ENCODE results near the gene CKLF.

CKLF gene

DNA sequence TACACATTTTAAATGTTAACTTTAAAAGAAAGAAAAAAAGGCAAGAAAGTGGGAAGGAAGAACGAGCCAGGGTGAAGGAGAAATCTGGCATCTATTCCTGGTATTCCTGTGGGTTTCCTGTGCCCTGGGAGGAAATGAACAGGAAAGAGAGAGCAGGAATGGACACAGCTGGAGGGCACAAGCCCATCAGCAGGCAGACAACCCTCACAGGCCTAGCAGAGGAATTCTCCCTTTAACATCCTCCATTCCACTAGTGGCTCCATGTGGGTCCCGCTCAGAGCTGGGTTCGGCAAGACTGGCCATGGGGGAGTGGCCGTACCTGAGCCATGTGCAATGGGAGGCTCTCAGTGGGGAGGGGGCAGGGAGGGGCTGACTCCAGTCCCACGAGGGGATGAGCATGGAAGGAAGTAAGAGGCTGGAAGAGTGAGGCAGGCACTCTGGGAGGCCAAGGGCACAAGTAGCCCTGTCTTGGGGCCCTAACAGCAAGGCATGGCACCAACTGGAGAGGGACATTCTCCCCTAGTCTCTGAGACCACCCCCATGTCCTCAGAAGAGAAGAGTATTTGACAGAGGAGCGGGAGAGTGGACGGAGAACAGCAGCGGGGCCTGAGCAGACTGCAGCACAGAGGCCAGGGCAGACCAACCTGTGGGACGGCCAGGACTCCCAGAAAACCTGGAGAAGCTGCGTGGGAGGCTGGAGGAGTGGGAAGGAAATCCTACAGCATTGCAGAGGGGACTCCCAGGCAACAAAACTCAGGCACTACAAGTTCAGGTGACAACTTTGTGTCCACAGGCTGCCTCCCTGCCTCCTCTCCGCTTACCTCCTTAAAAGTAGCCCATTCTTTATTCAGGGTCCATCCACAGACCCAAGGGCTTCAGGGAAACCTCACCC, 32.6 kb upstream of the CKLF start:
- DNase-seq, result no peak

DNA sequence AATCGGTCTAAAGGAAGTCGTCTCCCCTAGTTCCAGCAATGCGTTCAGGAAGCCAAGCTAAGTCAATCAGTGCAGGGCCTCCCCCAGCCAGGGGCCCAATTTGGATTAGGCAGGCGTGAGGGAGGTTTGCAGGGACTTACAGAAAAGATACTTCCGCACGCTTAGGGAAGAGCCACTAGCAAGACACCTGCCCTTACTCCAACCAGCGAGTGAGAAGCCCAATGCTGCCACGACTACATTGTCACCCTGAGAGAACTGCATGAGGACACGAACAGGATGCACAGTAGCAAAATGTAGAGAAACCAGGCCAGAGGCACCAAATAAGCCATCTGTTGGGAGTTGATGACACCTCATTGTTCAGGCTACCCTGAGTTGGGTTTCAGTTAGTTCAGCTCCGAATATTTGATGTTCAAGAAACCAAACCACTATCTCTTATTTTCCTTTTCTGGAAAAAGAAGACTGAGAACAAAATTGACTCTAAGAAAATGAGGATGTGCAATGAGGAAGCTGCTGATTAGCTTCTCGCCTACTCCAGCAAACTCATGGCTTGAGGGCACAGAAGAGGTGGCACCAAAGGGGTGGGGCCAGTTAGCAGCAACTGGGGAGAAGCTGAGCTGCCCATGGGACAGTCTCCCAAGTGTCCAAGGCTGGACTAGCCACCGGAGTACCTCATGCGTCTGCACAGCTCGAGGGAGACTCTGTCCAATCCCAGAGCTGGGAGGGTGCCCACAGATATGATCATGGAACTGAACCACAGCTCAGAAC, 31.8 kb upstream of the CKLF start:
- no peak for DNase-seq

DNA sequence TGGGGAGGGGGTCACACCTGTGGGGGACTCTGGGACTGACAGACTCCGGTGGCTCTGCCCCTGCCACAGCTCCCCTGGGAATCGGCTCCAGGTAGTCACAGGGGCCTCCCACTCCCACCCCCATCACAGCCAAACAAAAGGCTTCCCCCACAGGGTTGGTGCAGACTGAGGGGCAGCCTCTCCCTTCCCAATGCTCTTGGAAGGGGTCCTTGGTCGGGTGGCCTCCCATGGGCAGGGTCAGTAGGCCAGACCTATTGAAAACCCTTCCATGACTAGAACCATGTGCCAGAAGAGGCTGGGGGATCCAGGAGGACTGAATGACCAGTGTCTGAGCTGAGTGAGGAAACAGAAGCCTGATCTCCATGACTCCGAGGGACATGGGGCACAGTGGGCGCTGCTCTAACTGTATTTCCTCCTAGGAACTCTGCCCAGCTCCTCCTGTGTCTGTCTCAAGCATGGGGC, 31.1 kb upstream of the CKLF start:
- DNase-seq, result no peak

DNA sequence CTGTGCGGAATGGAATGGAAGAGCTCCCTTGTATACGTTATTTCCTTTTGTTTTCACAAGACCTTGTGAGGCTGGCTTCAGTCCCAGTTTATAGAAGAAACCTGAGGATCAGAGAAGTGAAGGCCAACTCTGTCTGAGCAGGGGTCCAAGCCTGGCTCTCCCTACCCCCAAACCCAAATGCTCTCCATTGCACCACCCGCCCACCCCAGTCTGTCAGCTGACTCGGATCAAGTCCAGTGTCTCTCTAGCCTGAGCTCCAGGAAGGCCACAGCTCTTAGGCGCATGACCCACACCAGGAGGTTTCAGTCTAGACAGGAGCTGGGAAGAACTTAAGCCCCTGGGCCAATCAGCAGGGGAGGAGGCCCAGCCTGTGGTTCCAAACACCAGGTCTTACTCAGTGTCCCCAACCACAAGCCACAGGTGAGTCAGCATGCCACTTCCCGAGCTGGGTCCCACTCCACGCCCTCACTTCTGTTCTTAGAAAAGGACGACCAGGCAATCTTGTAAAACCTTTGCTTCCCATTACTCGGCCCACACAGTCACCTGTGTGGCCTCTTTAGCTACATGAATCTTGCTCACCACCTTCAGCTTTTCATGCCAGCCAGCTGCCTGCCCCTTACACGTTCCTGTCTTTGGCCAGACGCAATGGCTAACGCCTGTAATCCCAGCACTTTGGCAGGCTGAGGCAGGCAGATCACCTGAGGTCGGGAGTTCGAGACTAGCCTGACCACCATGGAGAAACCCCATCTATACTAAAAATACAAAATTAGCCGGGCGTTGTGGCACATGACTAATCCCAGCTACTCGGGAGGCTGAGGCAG, 30.2 kb upstream of the CKLF start:
- no peak for DNase-seq

DNA sequence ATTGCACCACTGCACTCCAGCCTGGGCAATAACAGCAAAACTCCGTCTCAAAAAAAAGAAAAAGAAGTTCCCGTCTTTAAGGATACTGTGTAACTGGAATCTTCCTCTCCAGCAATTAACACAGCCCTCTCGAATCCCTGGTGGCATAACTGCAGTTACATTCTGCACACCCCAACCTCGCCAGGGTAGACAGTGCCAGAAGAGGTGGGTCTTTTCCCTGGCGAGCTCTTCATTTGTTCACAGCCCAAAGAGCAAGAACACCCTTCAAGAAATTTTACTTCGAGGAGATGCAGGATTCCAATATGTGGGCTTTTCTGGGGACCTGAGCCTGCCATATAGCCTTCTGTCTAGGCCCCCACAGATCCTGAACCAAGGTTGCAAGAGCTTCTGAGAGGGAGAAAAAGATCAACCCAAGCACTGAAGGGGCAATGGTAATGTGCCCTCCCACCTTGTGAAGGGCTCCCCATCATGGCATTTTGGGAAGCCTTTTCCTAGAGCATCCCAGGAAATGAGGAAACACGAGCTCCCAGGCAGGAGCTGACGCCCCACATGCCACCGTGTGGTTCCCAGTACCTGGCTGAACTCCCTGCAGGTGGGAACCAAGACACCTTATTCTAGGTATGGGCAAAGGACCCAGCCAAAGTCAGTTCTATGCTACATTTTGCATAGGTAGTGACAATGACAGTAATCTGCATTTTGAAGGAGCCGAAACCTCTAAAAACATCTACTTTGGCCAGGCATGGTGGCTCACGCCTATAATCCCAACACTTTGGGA, 29.4 kb upstream of the CKLF start:
- no peak for DNase-seq

DNA sequence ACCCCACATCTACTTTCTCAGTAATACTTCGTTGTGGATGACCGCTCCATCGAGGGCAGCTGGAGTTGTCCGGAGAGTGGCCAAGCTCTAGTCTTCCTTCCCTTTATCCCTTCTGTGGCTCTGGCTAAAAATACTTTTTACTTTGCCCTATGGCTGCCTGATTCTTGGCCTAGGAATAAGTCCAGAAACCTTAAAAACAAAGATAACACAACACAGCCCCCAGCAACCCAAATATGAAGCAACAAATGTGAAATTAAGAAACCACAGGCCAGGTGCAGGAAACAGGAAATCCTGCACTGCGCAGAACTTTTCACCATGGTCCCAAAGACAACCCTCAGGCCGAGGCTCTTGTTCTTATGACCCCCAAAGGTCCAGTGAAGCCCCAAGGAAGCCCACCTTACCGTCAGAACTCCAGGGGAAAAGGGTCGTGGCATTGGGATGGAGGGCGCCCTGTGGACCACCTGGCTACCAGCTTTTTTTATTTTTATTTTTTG, 28.5 kb upstream of the CKLF start:
- DNase-seq, result no peak

DNA sequence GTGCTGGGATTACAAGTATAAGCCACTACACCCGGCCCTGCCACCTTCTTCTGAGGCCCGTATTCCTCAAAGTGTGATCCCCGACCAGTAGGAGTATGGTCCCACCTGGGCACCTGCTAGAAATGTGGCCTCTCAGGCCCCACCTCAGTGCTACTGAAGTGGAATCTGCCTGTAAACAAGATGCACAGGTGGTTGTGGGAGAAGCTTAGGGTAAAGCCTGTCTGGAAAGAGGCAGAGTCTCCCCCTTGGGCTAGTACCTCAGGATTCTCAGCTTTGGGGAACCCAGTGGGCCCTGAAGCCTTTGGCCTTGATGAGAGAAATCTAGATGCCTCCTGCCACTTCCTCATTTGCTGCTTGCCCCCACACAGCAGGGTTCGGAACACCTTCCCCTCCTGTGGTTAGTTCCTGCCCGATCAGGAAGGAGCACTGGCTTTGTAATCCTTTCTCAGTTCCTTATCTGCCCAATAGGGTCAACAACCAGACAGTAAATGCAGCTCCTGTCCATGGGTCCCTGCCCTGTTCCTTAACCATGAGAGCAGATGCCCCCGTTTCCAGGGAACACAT, 27.7 kb upstream of the CKLF start:
- no peak for DNase-seq

DNA sequence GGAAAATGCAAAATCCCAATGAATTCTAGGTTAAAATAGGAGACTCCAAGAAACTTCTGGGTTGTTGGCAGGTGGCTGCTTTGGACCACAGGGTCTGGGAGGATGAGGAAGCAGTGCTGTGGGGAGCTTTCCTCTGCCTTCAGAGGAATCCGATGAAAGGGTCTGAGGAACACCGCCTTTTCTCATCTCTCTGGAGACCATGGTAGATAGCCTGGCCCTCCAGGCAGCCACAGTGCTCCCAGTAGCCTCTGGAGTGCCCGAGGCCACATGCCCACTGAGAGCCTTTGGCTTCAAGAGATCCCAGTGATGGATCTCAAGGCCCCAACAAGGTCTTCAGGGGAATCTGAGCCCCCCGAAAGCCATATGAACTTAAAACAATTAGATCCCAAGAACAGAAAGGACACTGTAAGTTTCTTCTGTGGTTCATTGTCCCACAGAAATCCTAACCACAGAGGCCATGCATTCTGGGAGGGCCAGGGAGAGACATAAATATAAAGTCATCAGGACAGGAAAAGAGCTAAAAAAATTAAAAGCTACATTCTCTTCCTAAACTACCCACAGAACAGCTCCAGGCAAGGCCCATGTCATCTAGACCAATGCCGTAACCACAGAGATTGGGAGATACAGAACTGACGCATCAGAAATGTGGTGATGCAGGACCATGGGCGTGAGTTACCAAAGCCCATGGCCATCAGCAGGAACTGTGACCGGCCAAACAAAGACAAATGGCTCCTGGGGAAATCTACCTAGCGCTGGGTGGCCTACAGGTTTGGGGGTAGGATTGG, 26.8 kb upstream of the CKLF start:
- no peak for DNase-seq

DNA sequence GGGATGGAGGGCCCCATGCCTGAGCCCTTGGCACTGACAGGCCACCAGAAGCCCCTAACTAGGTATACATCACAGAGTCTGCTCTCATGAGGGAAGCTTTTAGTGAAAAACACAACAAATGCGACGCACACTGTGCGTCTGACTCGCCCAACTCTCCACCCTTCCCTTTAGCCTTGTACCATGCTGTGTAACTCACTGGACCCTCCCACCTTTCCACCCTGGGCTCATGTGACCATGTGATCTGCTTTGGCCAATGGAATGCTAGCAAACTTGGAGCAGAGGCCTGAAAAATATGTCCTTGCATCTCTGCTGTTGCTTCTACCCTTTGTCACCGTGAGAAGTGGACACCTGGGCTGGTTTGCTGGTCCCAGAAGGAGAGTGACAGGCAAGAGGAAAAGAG, 24.1 kb upstream of the CKLF start:
- no peak for DNase-seq

DNA sequence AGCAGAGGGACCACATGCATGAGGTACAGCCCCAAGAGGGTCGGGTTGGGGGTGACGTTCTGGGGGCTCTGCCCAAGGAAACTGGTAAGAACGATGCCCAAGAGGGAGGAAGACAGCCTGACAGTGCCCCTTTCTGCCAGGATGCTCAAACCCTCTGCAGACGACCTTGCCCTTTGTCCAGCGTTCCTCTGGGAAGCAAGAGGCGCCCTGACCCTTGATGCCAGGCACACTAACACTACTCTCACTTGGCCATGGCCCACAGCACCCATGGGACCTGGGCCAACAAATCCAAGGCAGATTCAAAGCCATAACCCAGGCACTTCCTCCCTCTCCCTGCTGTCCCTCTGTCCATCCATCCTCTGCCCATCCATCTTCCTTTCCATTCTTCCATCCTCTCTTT, 22.9 kb upstream of the CKLF start:
- DNase-seq, result no peak

DNA sequence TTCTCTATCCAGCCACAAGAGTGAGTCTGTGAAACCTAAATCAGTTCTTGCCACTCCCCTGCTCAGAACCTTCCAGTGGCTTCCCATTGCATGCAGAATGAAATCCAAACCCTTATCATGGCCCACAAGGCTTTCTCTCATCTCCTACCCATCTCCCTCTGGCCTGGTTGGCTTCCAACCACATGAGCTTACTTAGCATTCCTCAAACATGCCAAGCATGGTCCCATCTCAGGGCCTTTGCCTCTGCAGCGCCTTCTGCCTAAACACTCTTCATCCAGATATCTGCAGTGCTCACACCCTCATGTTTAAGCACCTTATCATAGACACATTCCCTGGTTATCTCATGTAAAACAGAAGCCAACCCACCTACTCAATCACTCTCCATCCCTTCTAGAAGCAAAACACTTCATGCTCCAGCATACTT, 18.0 kb upstream of the CKLF start:
- no peak for DNase-seq

DNA sequence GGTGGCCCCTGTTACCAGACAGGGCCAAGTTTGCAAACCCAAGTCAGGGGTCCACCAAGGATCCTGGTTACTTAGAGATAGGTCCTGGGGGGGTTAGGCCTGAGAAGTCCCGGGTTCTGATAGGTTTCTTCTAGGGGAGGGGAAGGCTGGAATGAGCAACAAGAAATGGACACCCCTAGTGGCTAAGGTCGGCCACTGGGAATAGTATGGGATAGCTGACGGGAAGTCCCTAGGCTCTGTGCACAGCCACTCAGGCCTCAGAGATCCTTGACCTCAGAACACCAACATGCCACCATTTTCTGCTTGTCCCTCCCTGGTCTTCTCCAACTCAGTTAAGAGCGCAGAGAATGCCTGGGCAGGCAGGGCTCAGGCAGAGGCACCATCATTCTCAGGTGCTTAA, 15.9 kb upstream of the CKLF start:
- no peak for DNase-seq

DNA sequence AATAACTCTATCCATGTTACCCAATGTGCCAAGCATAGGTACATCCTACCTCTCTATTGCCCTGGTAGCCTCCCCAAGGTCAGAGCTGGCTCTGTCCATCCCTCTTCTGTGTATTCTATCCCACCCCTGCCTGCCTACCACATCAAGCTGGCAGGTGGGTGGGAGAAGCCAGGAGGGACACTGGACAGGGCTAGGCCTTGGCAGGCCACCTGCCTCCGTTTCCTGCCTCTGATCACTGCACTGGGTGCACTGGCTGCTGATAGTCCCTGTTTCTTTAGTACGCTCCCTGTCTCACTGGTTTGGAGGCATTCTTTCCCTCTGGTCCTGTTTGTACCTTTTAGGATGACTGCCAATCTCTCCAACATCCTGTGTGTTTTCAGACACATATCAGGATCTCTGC, 15.1 kb upstream of the CKLF start:
- no peak for DNase-seq

DNA sequence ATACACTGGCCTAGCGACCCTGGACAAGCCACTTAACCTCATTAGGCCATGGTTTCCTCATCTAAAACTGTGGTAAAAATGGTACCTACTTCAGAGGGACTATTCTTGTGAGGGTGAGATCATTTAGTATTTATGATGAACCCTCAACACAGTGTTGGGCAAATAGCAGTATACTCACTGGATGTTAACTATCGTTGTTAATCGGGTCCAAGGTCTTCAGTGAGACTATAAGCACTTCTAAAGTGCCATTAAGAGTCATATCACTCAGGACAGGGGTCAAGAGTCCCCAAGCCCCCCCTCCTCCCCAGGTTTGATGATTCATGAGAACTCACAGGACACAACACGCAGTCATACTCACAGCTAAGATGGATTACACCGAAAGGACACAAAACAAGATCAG, 13.5 kb upstream of the CKLF start:
- DNase-seq, result no peak

DNA sequence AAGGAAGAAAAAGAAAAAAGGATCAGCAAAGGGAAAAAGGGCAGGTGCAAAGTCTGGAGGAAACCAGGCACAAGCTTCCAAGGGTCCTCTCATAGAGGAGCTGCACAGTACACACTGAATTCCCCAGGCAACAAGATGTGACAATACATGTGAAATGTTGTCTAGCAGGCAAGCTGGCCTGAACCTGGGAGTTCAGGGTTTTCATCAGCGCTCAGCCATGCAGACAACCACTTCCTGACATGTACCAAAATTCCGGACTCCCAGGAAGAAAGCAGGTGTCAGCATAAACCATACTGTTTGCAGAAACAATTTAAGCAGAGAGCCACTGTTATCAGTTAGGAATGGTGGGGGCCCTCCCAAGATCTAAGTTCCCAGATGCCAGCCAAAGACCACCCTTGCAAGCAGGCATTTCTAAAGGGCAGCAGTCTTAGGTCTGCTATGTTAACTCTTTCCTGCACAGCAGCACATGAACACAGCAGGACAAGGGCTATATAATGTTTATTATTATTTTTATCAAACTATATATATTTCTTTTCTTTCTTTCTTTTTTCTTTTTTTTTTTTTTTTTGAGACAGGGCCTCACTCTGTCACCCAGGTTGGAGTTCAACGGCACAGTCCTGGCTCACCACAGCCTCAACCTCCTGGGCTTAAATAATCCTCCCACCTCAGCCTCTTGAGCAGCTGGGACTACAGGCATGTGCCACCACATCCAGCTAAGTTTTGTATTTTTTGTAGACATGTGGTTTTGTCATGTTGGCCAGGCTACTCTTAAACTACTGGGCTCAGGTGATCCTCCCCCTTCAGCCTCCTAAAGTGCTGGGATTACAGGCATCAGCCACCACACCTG, 12.5 kb upstream of the CKLF start:
- no peak for DNase-seq

DNA sequence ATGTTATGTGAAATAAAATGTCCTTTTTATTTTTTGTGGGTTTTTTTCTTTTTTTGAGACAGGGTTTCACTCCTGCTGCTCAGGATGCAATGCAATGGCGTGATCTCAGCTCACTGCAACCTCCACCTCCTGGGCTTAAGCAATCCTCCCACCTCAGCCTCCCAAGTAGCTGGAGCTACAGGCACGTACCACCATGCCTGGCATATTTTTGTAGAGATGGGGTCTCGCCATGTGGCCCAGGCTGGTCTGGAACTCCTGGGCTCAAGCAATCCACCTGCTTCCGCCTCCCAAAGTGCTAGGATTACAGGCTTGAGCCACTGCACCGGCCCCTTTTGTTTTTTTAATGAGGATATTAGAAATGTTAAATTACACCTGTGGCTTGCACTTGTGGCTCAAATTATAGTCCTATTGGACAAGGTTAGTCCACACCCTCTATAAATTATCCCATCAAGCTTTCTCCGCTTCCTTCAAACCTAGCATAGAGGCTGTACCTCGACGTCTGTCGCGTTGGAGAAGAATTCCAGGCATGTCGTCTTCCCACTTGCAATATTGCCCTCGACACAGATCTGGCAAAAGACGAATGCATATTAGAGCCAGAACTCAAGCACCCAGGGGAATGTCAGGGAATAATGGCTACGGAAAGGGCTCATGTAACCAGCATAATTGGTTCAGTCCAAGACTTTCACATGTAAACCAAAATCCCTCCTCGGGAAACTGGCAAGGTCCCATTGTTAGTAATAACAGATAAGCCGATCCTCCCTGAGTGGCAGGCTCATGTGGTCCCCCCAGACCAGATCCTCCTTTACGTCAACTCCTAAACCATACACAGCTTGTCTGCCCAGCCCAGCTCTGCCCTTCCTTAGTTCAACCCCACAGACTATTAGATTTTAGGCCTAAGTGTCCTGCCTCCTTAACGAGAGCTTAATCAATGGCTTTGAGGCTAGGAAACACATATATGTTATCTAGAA, 10.7 kb upstream of the CKLF start:
- no peak for DNase-seq

DNA sequence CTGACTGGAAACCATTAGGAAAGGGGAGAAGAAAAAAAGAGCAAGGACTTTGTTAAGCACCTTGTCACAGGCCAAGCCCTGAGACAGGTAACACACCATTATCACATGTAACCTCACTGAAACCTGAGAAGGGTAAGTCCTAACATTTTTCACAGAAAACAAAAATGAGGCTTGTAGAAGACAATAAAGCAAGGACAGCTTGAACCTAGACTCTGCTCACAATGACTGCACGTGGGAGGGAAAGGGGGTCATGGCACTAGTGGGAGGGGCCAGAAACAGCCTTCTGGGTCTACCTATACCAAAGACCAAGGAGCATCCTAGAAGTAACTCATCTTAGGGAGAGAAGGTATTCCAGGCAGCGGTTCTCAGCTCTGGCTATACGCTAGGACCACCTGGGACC, 10.0 kb upstream of the CKLF start:
- DNase-seq, result no peak

DNA sequence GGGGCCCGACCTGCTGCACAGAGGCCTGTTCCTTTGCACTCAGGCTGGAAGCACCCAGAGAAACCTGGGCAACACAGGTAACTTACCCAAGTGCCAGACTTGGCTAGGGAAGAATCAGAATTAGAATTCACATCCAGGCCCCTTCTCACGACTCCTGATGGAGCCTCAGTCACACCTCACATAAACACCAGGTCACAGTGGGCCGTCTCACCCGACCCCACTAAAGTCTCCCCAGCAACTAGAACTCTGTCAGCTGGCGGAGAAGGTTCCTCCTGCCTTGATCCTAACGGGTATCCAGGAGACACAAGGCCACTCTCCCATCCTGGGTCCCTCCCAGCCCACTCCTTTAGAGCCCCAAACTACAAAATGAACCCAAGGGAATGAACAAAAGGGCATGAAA, 8.8 kb upstream of the CKLF start:
- DNase-seq, result no peak

Data from NCI-H2081 (cell line).